Measurements from ENCODE around the gene PSMG3.

The PSMG3 gene

DNA sequence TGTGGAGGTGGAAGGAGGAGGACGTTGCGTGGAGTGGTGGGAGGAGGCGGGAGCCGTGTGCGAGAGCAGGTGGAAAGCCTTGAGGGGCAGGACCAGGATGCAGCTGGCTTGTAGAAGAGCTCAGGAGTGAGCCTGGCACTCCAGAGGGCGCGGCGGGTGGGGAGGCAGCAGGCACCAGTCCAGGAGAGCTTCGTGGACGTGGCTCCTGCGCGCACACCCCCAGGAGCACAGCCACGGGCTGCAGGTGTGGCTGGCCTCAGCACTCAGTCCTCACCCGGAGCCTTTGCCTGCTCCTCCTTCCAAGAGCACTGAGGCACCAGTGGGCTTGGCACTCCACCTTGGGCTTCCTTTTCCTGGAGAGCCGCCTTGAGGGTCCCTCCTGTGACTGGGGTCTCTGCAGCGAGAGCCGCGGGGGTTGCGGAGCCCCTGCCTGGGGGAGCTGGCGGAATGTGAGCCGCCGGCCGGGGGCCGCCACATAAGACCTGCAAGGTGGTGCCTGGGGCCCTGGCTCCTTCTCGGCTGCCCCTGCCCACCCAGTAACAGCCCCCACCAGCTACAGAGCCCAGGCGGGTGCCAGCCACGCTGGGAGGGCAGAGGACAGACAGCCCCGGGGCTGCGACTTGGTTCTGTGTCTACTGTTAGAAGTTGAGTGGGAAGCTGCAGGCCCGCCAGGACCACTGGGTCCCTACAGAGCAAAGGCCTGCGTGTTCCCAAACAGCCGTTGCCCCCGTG lies 28.2 kb downstream of the PSMG3 start:
- TF ChIP-seq CREB5 (CRISPR knock-in tag; IDR thresholded peaks at IDR 0.05; ENCODE audit: low read depth) (no peak), ISL1 (CRISPR knock-in tag; IDR thresholded peaks at IDR 0.05) (no peak), ZFP30 (CRISPR knock-in tag; IDR thresholded peaks at IDR 0.05) (no peak), TCF4 (CRISPR knock-in tag; IDR thresholded peaks at IDR 0.05; ENCODE audit: borderline replicate concordance) (no peak), ZNF70 (CRISPR knock-in tag; IDR thresholded peaks at IDR 0.05) (no peak), PATZ1 (CRISPR knock-in tag; IDR thresholded peaks at IDR 0.05; ENCODE audit: borderline replicate concordance) (no peak), SNAI2 (CRISPR knock-in tag; IDR thresholded peaks at IDR 0.05) (no peak)
- ATAC-seq, result no peak

DNA sequence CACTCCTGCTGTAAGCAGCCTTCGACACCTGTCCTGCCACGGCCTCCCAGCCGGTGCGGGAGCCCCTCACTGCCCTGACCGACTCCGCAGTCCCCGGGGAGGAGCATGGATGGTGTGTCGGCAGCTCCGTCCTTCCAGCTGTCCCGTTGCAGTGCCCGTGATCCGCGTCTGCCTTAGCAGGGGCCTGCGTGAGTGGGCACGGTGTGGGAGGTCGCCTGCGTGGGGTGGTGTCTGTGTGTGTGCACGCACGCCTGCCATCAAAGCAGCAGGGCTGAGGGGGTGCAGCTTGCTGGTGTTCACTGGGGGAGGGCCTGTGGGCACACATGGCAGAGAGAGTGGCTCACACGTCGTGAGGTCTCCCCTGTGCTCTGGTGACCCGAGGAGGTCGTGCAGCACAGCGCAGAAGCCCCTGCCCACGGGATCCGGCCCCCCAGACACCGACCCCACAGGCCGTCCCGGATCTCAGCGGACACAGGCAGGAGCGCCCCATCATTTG lies 29.0 kb downstream of the PSMG3 start:
- TF ChIP-seq RARB (CRISPR knock-in tag; IDR thresholded peaks at IDR 0.05), result no peak
- no peak for TF ChIP-seq ARNTL (CRISPR knock-in tag; IDR thresholded peaks at IDR 0.05; ENCODE audit: borderline replicate concordance, low read depth)
- no peak for TF ChIP-seq GLIS3 (CRISPR knock-in tag; IDR thresholded peaks at IDR 0.05)
- no peak for TF ChIP-seq ZNF70 (CRISPR knock-in tag; IDR thresholded peaks at IDR 0.05)
- TF ChIP-seq CSDC2 (CRISPR knock-in tag; IDR thresholded peaks at IDR 0.05), result no peak
- TF ChIP-seq ZNF565 (CRISPR knock-in tag; conservative IDR thresholded peaks at IDR 0.05; ENCODE audit: low read depth), result no peak
- TF ChIP-seq ZFP30 (CRISPR knock-in tag; IDR thresholded peaks at IDR 0.05), result no peak
- TF ChIP-seq ZC3H10 (CRISPR knock-in tag; IDR thresholded peaks at IDR 0.05), result no peak
- no peak for TF ChIP-seq POU6F1 (CRISPR knock-in tag; IDR thresholded peaks at IDR 0.05; ENCODE audit: borderline replicate concordance, low read depth)
- TF ChIP-seq SNAI2 (CRISPR knock-in tag; IDR thresholded peaks at IDR 0.05), result no peak
- TF ChIP-seq ZFP3 (CRISPR knock-in tag; IDR thresholded peaks at IDR 0.05), result no peak
- no peak for TF ChIP-seq TCF4 (CRISPR knock-in tag; IDR thresholded peaks at IDR 0.05; ENCODE audit: borderline replicate concordance)
- no peak for TF ChIP-seq CSRNP3 (CRISPR knock-in tag; IDR thresholded peaks at IDR 0.05)
- no peak for TF ChIP-seq ISL1 (CRISPR knock-in tag; IDR thresholded peaks at IDR 0.05)
- no peak for TF ChIP-seq PATZ1 (CRISPR knock-in tag; IDR thresholded peaks at IDR 0.05; ENCODE audit: borderline replicate concordance)
- no peak for TF ChIP-seq BACH2 (CRISPR knock-in tag; IDR thresholded peaks at IDR 0.05; ENCODE audit: borderline replicate concordance)
- TF ChIP-seq ZNF8 (CRISPR knock-in tag; IDR thresholded peaks at IDR 0.05), result no peak
- no peak for TF ChIP-seq TOX (CRISPR knock-in tag; IDR thresholded peaks at IDR 0.05; ENCODE audit: borderline replicate concordance)
- no peak for TF ChIP-seq ESRRG (CRISPR knock-in tag; IDR thresholded peaks at IDR 0.05)
- ATAC-seq, result no peak

Data from SK-N-SH treated with all-trans-retinoic acid at 6 μM for 48 hours (cell line).